Mesendoderm (in vitro differentiated cells): ENCODE measurements around the gene RAC3.

Source experiments
- DNase-seq: peaks from one replicate; pipeline ENCODE4 v3.0.0; 2013
- H2AK5ac ChIP-seq: 2 replicates; pipeline ENCODE4 v1.6.1; 2013; ENCODE audit warnings: low read length, inconsistent platforms
- H2BK120ac ChIP-seq: 2 replicates; pipeline ENCODE4 v1.6.1; 2013; ENCODE audit warnings: low read depth, mild to moderate bottlenecking, low read length, moderate library complexity, mixed read lengths
- H2BK15ac ChIP-seq: replicated peaks from 2 replicates; pipeline ENCODE4 v1.6.1; 2013; ENCODE audit warnings: low read depth, mild to moderate bottlenecking, moderate library complexity
- H2BK5ac ChIP-seq: 2 replicates; pipeline ENCODE4 v1.6.1; 2013; ENCODE audit warnings: low read length, inconsistent platforms
- H3K18ac ChIP-seq: 2 replicates; pipeline ENCODE4 v1.6.1; 2013; ENCODE audit warnings: mild to moderate bottlenecking, low read length, mixed read lengths
- H3K23ac ChIP-seq: one replicate; pipeline ENCODE4 v1.6.1; 2013; ENCODE audit warnings: low read length
- H3K27ac ChIP-seq: 2 replicates; pipeline ENCODE4 v1.5.1; 2013; ENCODE audit warnings: low read depth, mild to moderate bottlenecking, inconsistent platforms, low read length, moderate library complexity
- H3K27me3 ChIP-seq: 2 replicates; pipeline ENCODE4 v1.6.1; 2013; ENCODE audit warnings: low read length, control low read depth, mild to moderate bottlenecking, inconsistent platforms; ENCODE audit not compliant: insufficient read depth, poor library complexity
- H3K36me3 ChIP-seq: 2 replicates; pipeline ENCODE4 v1.6.1; 2013; ENCODE audit warnings: low read length, inconsistent platforms; ENCODE audit not compliant: control insufficient read depth, insufficient read depth
- H3K4ac ChIP-seq: one replicate; pipeline ENCODE4 v1.6.1; 2013; ENCODE audit warnings: low read depth, mild to moderate bottlenecking, low read length, moderate library complexity
- H3K4me1 ChIP-seq: 2 replicates; pipeline ENCODE4 v1.6.1; 2013; ENCODE audit warnings: low read depth, low read length, inconsistent platforms; ENCODE audit not compliant: control insufficient read depth
- H3K4me2 ChIP-seq: 2 replicates; pipeline ENCODE4 v1.6.1; 2013; ENCODE audit warnings: low read length
- H3K4me3 ChIP-seq: 2 replicates; pipeline ENCODE4 v1.5.1; 2013; ENCODE audit warnings: mild to moderate bottlenecking, low read length
- H3K56ac ChIP-seq: one replicate; pipeline ENCODE4 v1.6.1; 2013; ENCODE audit warnings: low read length
- H3K79me1 ChIP-seq: 2 replicates; pipeline ENCODE4 v1.6.1; 2013; ENCODE audit warnings: low read length, inconsistent platforms
- H3K79me2 ChIP-seq: 2 replicates; pipeline ENCODE4 v1.6.1; 2013; ENCODE audit warnings: mild to moderate bottlenecking, low read length; ENCODE audit not compliant: control insufficient read depth, insufficient read depth
- H3K9ac ChIP-seq: 2 replicates; pipeline ENCODE4 v1.6.1; 2013; ENCODE audit warnings: low read length, inconsistent platforms
- H4K5ac ChIP-seq: one replicate; pipeline ENCODE4 v1.6.1; 2013; ENCODE audit warnings: low read length
- H4K8ac ChIP-seq: one replicate; pipeline ENCODE4 v1.6.1; 2013; ENCODE audit warnings: low read depth, mild to moderate bottlenecking, control low read depth, low read length, moderate library complexity
- WGBS: extraction: QIAGEN DNeasy Blood & Tissue Kit; methylation state at CpG from one replicate; pipeline ENCODE4 v1.1.7; 2013; ENCODE audit warnings: low lambda C conversion rate, missing lambda C conversion rate; ENCODE audit not compliant: insufficient coverage; ENCODE audit errors: extremely low coverage; 5-methylcytosine and 5-hydroxymethylcytosine counted together

RAC3 gene

GRCh38 chr17:82080048-82080788 lies 48.7 kb downstream of the RAC3 start:
- no peak overlapping the region for H2BK5ac ChIP-seq
- no peak overlapping the region for H2BK15ac ChIP-seq
- no peak overlapping the region for H3K4me2 ChIP-seq
- peaks cover 41% of the 10 kb centered on the region for H3K36me3 ChIP-seq
- no peak overlapping the region for H3K18ac ChIP-seq
- no peak overlapping the region for H4K5ac ChIP-seq
- H3K4ac ChIP-seq, result no peak overlapping the region
- no peak overlapping the region for H2BK120ac ChIP-seq
- H3K79me2 ChIP-seq, result no peaks in the 10 kb centered on the region
- no peak overlapping the region for H3K27ac ChIP-seq
- no CpG with 5 or more reads among the region's 36 CpGs for WGBS
- H3K79me1 ChIP-seq, result peaks cover 4% of the 10 kb centered on the region
- H3K23ac ChIP-seq, result no peak overlapping the region
- no peak overlapping the region for H4K8ac ChIP-seq
- no peak overlapping the region for H3K9ac ChIP-seq
- no peak overlapping the region for H2AK5ac ChIP-seq
- no peak overlapping the region for H3K4me3 ChIP-seq
- H3K56ac ChIP-seq, result no peak overlapping the region
- no peak for DNase-seq
- H3K27me3 ChIP-seq, result no peaks in the 10 kb centered on the region
- no peaks in the 10 kb centered on the region for H3K4me1 ChIP-seq

GRCh38 chr17:82080789-82081464 lies 49.4 kb downstream of the RAC3 start:
- H3K27me3 ChIP-seq, result no peaks in the 10 kb centered on the region
- H4K5ac ChIP-seq, result no peak overlapping the region
- no peak for DNase-seq
- no CpG with 5 or more reads among the region's 44 CpGs for WGBS
- peaks cover 4% of the 10 kb centered on the region for H3K79me1 ChIP-seq
- no peak overlapping the region for H3K56ac ChIP-seq
- H3K36me3 ChIP-seq, result peaks cover 47% of the 10 kb centered on the region
- H3K23ac ChIP-seq, result no peak overlapping the region
- H4K8ac ChIP-seq, result no peak overlapping the region
- H2AK5ac ChIP-seq, result no peak overlapping the region
- H3K4me1 ChIP-seq, result no peaks in the 10 kb centered on the region
- H2BK120ac ChIP-seq, result no peak overlapping the region
- H3K18ac ChIP-seq, result no peak overlapping the region
- no peak overlapping the region for H2BK15ac ChIP-seq
- no peak overlapping the region for H3K27ac ChIP-seq
- no peak overlapping the region for H2BK5ac ChIP-seq
- no peak overlapping the region for H3K9ac ChIP-seq
- no peak overlapping the region for H3K4me3 ChIP-seq
- H3K79me2 ChIP-seq, result no peaks in the 10 kb centered on the region
- no peak overlapping the region for H3K4ac ChIP-seq
- no peak overlapping the region for H3K4me2 ChIP-seq

GRCh38 chr17:82081546-82081945 lies 50.1 kb downstream of the RAC3 start:
- Histone ChIP-seq H3K23ac (no peak overlapping the region), H3K4me2 (no peak overlapping the region)

GRCh38 chr17:82081966-82082365 lies 50.5 kb downstream of the RAC3 start:
- Histone ChIP-seq H3K4me1 (no peaks in the 10 kb centered on the region), H4K5ac (no peak overlapping the region), H3K23ac (no peak overlapping the region), H3K18ac (no peak overlapping the region), H3K27me3 (no peaks in the 10 kb centered on the region), H3K4me2 (no peak overlapping the region), H3K4me3 (no peak overlapping the region), H2BK5ac (no peak overlapping the region), H2BK15ac (no peak overlapping the region), H3K56ac (no peak overlapping the region), H3K79me1 (peaks cover 4% of the 10 kb centered on the region), H2BK120ac (no peak overlapping the region), H4K8ac (no peak overlapping the region), H3K27ac (no peak overlapping the region), H3K36me3 (peaks cover 55% of the 10 kb centered on the region), H3K4ac (no peak overlapping the region), H3K9ac (no peak overlapping the region), H3K79me2 (no peaks in the 10 kb centered on the region), H2AK5ac (no peak overlapping the region)
- no peak for DNase-seq
- no CpG with 5 or more reads among the region's 22 CpGs for WGBS

More at GRCh38 chr17:82081546-82081945, 50.1 kb downstream of the RAC3 start:
- H3K56ac ChIP-seq, result no peak overlapping the region
- H3K27me3 ChIP-seq, result no peaks in the 10 kb centered on the region
- DNase-seq, result no peak
- no peak overlapping the region for H2BK120ac ChIP-seq
- no CpG with 5 or more reads among the region's 20 CpGs for WGBS
- no peaks in the 10 kb centered on the region for H3K79me2 ChIP-seq
- peaks cover 54% of the 10 kb centered on the region for H3K36me3 ChIP-seq
- H3K18ac ChIP-seq, result no peak overlapping the region
- no peaks in the 10 kb centered on the region for H3K4me1 ChIP-seq
- no peak overlapping the region for H3K9ac ChIP-seq
- no peak overlapping the region for H3K4me3 ChIP-seq
- no peak overlapping the region for H4K5ac ChIP-seq
- H3K79me1 ChIP-seq, result peaks cover 4% of the 10 kb centered on the region
- no peak overlapping the region for H4K8ac ChIP-seq
- no peak overlapping the region for H2BK15ac ChIP-seq
- no peak overlapping the region for H2AK5ac ChIP-seq
- no peak overlapping the region for H2BK5ac ChIP-seq
- no peak overlapping the region for H3K4ac ChIP-seq
- no peak overlapping the region for H3K27ac ChIP-seq

GRCh38 chr17:82082456-82082855 lies 51.0 kb downstream of the RAC3 start:
- Histone ChIP-seq H3K4ac (no peak overlapping the region), H3K27ac (no peak overlapping the region), H2BK15ac (no peak overlapping the region), H3K4me1 (no peaks in the 10 kb centered on the region), H4K8ac (no peak overlapping the region), H2BK120ac (no peak overlapping the region), H3K23ac (no peak overlapping the region), H3K4me3 (no peak overlapping the region), H3K79me1 (peaks cover 5% of the 10 kb centered on the region), H3K4me2 (no peak overlapping the region), H3K36me3 (peaks cover 59% of the 10 kb centered on the region), H3K27me3 (no peaks in the 10 kb centered on the region), H4K5ac (no peak overlapping the region), H3K9ac (no peak overlapping the region), H3K56ac (no peak overlapping the region), H3K79me2 (no peaks in the 10 kb centered on the region), H2AK5ac (no peak overlapping the region), H3K18ac (no peak overlapping the region), H2BK5ac (no peak overlapping the region)
- no CpG with 5 or more reads among the region's 19 CpGs for WGBS
- no peak for DNase-seq
